Glutamatergic neuron (in vitro differentiated cells): ENCODE data around the gene DPP4. TPM values are rescaled to one million over a fixed set of nuclear protein-coding genes. Genes with fewer than 3 reads are reported as not detected.

Experiments used
- DNase-seq: peaks from one replicate; pipeline ENCODE4 v3.0.0; 2022
- H3K27ac Mint-ChIP-seq: one replicate; pipeline ENCODE4 v1.8.0; 2020; ENCODE audit warnings: mild to moderate bottlenecking, mixed read lengths, inconsistent platforms; ENCODE audit not compliant: unreplicated experiment
- H3K27me3 Mint-ChIP-seq: one replicate; pipeline ENCODE4 v1.8.0; 2020; ENCODE audit warnings: mild to moderate bottlenecking, moderate library complexity, mixed read lengths, inconsistent platforms; ENCODE audit not compliant: unreplicated experiment
- H3K36me3 Mint-ChIP-seq: one replicate; pipeline ENCODE4 v1.8.0; 2020; ENCODE audit warnings: mild to moderate bottlenecking, mixed read lengths, inconsistent platforms; ENCODE audit not compliant: unreplicated experiment
- H3K4me1 Mint-ChIP-seq: one replicate; pipeline ENCODE4 v1.8.0; 2020; ENCODE audit warnings: mild to moderate bottlenecking, low read depth, mixed read lengths, inconsistent platforms; ENCODE audit not compliant: unreplicated experiment
- H3K4me3 Mint-ChIP-seq: one replicate; pipeline ENCODE4 v1.8.0; 2020; ENCODE audit warnings: mild to moderate bottlenecking, mixed read lengths, inconsistent platforms; ENCODE audit not compliant: unreplicated experiment
- H3K9me3 Mint-ChIP-seq: one replicate; pipeline ENCODE4 v1.8.0; 2020; ENCODE audit warnings: mild to moderate bottlenecking, moderate library complexity, mixed read lengths, inconsistent platforms; ENCODE audit not compliant: unreplicated experiment
- total RNA-seq: library from RNA; stranded (reverse); fragmentation: NEBNext Ultra II Directional; extraction: Animal tissue kit (Norgen Biotek cat#: 25700); gene quantifications from one replicate; pipeline ENCODE4 v1.2.1, GENCODE V29; 2021; ENCODE audit not compliant: unreplicated experiment
- TF ChIP-seq, protein P1 (sequence below): fragments of 200-600 bp; sonication (generic); IDR thresholded peaks from one replicate; pipeline ENCODE4 v1.5.0; 2021; ENCODE audit not compliant: partially characterized antibody, unreplicated experiment

DPP4 gene
- total RNA-seq, 1 donor from 2014 or later, result 0.20 TPM

DNA sequence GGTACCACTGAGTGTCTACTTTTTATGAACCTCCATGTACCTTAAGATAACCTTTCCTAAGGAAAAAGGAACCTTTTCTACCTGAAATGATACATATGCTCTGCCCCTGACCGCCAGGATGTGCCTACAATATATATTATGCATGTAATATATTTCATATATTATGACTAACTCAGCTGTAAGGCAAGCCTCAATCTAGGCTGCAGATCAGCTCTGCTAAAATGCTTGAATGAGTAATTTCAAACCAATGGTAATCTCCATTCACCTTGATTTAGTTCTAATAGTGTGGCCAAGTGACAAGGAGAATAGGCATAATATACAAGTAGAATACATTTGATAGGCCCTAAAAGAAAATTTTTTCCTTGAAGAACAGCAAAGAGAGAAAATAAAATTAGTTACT is 101.8 kb downstream of the DPP4 start:
- TF ChIP-seq, protein P1, sequence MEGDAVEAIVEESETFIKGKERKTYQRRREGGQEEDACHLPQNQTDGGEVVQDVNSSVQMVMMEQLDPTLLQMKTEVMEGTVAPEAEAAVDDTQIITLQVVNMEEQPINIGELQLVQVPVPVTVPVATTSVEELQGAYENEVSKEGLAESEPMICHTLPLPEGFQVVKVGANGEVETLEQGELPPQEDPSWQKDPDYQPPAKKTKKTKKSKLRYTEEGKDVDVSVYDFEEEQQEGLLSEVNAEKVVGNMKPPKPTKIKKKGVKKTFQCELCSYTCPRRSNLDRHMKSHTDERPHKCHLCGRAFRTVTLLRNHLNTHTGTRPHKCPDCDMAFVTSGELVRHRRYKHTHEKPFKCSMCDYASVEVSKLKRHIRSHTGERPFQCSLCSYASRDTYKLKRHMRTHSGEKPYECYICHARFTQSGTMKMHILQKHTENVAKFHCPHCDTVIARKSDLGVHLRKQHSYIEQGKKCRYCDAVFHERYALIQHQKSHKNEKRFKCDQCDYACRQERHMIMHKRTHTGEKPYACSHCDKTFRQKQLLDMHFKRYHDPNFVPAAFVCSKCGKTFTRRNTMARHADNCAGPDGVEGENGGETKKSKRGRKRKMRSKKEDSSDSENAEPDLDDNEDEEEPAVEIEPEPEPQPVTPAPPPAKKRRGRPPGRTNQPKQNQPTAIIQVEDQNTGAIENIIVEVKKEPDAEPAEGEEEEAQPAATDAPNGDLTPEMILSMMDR, result no peak
- no peak for DNase-seq
- H3K4me1 Mint-ChIP-seq, result no peaks in the 10 kb centered on the region
- no peaks in the 10 kb centered on the region for H3K36me3 Mint-ChIP-seq
- H3K9me3 Mint-ChIP-seq, result no peaks in the 10 kb centered on the region
- no peak overlapping the region for H3K27ac Mint-ChIP-seq
- H3K4me3 Mint-ChIP-seq, result no peak overlapping the region
- no peaks in the 10 kb centered on the region for H3K27me3 Mint-ChIP-seq

DNA sequence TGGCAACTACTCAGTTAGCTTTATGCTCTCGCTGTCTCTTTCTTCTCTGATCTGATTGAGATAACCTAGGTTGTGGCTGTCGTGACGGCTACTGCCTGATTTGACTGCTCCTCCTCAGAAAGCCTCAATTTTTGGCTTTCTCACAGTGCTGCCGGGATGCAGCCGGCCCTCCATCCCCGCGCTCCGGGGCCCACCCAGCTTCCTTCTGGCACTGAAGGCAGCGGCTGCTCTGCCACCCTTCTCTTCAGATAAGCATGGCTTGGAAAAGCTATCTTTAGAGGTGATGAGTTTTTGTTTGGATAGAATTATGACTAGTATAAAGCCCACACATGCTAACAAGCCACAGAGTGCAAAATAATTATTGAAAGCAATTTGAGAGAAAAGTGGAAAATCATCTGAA is 102.5 kb downstream of the DPP4 start:
- TF ChIP-seq, protein P1, result no peak
- DNase-seq, result no peak
- no peaks in the 10 kb centered on the region for H3K36me3 Mint-ChIP-seq
- no peak overlapping the region for H3K4me3 Mint-ChIP-seq
- H3K27ac Mint-ChIP-seq, result no peak overlapping the region
- H3K9me3 Mint-ChIP-seq, result no peaks in the 10 kb centered on the region
- no peaks in the 10 kb centered on the region for H3K27me3 Mint-ChIP-seq
- H3K4me1 Mint-ChIP-seq, result no peaks in the 10 kb centered on the region

DNA sequence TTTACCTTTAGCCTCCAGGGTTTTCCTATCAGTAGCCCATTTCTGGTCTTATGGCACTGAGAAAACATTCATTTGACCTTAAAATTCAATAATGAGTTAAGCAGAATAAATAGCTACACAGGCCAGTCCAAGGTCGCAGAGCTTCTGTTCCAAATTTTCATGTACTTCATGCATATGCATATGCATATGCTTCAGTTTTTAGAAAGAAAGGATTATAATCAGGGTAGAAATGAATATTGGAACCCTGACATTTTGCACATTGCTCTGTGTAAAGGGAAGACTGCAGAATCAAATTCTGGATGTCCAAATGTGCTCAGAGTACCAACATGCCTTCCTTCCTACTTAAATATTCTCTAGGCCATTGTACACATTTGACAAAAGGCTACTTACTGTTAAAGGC is 104.9 kb downstream of the DPP4 start:
- no peak overlapping the region for H3K27ac Mint-ChIP-seq

DNA sequence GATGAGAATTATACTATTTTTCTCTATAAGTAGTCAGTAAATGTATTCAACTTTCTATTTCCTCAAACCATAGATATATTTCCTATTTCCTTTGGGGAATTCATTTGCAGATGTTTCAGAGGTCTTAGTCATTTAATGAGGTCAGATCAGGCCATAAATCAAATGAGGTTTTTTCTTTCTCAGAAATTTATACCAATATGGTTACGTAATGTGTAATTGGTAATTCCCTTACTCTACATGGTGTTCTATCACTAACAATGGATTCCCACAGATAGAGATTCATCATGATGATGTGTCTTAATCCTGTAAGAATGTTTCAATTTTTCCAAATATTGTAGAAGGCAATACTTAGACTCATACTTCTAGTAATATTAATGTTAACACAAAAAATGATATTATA is 108.0 kb downstream of the DPP4 start:
- Mint-ChIP-seq H3K27me3 (no peaks in the 10 kb centered on the region), H3K4me3 (no peak overlapping the region), H3K27ac (no peak overlapping the region), H3K9me3 (no peaks in the 10 kb centered on the region), H3K36me3 (no peaks in the 10 kb centered on the region), H3K4me1 (no peaks in the 10 kb centered on the region)
- TF ChIP-seq, protein P1, result no peak
- DNase-seq, result no peak

More for the DNA sequence above, 104.9 kb downstream of the DPP4 start:
- Mint-ChIP-seq H3K27me3 (no peaks in the 10 kb centered on the region), H3K36me3 (no peaks in the 10 kb centered on the region), H3K4me3 (no peak overlapping the region), H3K9me3 (no peaks in the 10 kb centered on the region), H3K4me1 (no peaks in the 10 kb centered on the region)
- DNase-seq, result no peak
- TF ChIP-seq, protein P1, result no peak

DNA sequence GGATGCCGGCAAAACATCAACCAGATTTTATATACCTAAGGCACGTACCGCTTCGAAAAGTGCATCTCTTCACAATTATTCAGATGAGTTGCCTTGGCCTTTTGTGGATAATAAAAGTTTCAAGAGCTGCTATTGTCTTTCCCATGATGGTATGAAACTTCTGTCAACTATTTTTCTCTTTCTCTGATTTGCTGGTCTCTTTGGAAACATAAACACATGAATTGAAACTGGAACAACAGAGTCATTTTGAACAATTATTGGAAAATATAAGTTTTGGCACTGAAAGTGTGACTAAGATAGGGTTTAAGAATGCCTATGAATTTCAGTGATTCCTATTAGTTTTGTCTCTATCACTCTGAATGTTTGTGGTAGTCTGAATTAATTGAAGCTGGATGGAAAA is 109.9 kb downstream of the DPP4 start:
- TF ChIP-seq, protein P1, result no peak
- H3K4me1 Mint-ChIP-seq, result no peaks in the 10 kb centered on the region
- no peaks in the 10 kb centered on the region for H3K9me3 Mint-ChIP-seq
- no peak overlapping the region for H3K4me3 Mint-ChIP-seq
- DNase-seq, result no peak
- H3K27me3 Mint-ChIP-seq, result no peaks in the 10 kb centered on the region
- H3K36me3 Mint-ChIP-seq, result no peaks in the 10 kb centered on the region
- H3K27ac Mint-ChIP-seq, result no peak overlapping the region
